ENCODE measurements around the gene MTHFD1.
A peak's percentile ranks its signal among the peaks of the same experiment; 100 is the strongest.

MTHFD1 gene

DNA sequence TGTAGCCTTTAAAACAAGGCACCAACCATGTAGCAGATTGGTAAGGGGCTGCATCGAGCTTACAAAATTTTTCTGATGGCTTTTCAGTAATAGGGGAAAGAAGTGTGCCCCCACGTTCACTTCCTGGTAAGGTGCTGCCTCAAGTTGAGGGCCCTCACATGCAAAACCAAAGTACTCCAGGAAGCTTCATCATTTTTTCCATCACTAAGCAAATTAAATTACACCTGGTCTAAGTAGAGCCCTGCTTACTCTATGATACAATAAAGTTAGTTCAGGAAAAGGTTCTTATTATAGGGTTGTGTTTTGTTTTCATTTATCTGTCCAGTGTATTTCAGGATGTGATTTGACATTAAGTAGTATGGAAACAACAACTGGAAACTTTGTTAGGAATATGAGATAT lies 62.1 kb downstream of the MTHFD1 start:
- no peak for DNase-seq

DNA sequence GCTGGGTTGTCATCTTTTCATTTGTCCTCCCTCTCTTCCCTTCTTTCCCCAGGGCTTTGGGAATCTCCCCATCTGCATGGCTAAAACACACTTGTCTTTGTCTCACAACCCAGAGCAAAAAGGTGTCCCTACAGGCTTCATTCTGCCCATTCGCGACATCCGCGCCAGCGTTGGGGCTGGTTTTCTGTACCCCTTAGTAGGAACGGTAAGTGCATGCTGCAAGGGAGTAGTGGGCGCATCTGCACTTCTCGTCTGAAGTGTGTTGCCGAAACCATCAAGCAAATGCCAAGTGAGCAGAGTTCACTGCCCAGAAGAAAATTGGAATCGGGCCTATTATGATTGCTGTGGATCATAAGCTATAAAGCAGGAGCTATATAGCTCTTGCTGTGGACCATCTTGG lies 66.5 kb downstream of the MTHFD1 start:
- DNase-seq, result no peak

DNA sequence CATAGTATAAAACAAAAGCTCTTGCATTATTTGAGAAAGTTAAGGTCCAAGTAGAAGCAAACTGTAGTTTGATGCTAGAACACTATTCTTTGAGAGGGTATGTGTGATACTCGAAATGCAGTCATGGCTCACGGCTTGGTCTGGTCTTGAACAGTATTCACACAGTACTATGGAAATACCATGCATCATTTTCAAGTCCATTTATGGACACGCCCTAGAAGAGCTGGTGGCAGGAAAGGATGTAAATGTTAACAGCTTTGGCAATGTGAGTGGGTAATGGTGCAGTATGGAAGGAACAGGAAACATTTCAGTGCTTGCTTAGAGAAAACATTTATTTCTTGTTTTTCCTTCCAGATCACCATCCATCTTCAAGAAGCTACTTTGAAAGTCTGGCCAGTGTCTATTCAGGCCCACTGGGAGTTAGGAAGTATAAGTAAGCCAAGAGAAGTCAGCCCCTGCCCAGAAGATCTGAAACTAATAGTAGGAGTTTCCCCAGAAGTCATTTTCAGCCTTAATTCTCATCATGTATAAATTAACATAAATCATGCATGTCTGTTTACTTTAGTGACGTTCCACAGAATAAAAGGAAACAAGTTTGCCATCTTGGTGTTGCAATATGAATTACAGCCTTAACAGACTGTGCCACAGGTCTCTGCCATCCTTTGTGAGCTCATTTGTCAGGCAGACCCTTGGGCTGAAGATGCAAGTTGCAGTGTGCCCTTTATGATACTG lies 71.4 kb downstream of the MTHFD1 start:
- DNase-seq, result no peak

DNA sequence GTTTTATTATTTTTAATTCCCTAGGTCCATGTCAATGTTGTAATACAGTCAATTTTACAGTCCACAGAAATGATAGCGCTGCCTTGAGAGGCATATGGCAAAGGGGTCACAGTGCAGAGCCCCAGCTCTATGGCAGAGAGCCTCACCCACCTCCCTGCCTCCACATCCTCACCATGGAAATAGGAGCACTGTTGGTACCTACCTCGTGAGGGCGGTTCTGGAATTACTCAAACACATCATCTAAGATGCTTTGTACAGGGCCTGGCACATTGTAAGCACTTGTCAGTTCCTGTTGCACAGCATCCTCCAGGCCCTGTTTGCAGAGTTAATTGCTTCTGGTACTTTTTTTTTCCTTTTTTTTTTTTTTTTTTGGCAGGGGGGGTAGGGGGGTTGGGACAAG lies 73.1 kb downstream of the MTHFD1 start:
- no peak for DNase-seq

DNA sequence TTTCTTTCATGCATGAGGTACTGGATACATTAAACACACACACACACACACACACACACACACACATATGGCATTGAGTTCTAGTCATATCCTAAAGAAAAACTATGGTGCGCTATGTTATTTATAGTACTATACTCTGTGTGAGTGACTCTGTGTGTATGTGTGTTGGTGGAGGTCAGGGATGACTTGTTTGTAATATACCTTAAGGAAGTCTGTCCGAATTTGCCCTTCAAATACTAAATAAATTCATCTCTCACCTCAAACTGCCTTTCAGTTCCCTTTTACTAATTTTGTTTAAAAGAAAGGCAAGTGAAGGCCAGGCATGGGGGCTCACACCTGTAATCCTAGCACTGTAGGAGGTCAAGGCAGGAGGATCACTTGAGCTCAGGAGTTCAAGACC lies 75.0 kb downstream of the MTHFD1 start:
- DNase-seq, result no peak

DNA sequence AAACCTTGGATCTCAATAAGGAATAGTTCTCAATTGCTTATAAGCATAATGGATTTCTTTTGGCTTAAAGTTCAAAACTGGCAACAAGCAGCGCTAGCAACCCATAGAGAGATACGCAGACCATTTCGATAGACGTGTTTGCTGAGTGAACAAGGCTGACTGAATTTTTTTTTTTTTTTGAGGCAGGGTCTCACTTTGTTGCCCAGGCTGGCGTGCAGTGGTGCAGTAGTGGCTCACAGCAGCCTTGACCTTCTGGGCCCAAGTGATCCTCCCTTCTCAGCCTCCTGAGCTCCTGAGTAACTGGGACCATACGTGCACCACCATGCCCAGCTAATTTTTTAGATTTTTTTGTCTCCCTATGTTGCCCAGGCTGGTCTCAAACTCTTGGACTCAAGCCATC lies 75.7 kb downstream of the MTHFD1 start:
- DNase-seq, result no peak

DNA sequence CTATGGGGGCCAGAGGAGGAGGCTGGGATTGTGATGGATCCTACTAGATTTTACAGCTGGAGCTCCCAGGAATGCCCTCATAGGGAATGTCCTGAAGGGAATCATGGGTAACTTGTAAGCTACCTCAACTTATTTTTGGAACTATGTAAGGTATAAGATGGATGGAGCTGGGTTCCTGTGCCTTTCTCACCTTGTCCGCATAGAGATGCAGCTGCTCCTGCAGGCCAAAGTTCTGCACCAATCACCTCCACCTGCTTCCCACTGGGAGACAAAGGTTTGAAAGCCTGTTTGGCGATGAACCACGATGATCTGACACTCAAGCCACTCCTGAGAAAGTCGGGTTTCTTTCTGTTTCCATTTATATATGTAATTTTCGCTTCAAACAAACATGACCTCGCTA lies 76.5 kb downstream of the MTHFD1 start:
- no peak for DNase-seq

DNA sequence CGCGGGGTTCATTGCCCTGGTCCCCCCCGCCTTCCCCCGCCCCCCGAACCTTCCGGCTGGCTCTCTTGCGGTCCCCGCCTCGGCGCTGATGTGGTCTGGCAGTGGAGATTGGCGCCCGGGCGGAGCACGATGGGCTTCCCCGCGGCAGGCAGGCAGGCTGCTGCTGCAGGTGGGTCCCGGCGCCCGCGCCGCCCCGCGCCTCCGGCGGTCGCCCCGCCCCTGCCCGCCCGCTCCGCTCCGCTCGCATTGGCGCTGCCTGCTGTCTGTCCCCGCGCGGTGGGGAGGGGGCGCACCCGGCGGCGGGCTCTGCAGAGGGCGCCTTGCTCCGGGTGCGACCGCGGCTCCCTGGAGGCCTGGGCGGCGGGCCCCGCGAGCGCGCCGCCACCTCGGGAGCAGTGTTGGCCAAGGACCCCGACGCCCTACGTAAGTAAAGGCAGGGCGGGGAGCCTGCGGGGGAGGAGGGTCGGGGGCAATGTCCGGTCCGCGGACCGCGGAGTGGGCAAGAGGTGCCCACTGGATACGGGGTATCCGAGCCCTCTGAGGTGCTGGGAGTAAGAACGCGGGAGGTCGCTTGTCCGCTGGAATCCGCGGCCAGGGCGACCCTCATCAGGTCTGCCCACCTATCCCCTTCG lies 77.2 kb downstream of the MTHFD1 start, which contains the start of gene AKAP5:
TSS of gene AKAP5 (plus strand) at position 309 of the 632 bp plus-strand sequence. CDS start 2,896 bp downstream, outside the sequence.
- peak; percentile 57 for DNase-seq

DNA sequence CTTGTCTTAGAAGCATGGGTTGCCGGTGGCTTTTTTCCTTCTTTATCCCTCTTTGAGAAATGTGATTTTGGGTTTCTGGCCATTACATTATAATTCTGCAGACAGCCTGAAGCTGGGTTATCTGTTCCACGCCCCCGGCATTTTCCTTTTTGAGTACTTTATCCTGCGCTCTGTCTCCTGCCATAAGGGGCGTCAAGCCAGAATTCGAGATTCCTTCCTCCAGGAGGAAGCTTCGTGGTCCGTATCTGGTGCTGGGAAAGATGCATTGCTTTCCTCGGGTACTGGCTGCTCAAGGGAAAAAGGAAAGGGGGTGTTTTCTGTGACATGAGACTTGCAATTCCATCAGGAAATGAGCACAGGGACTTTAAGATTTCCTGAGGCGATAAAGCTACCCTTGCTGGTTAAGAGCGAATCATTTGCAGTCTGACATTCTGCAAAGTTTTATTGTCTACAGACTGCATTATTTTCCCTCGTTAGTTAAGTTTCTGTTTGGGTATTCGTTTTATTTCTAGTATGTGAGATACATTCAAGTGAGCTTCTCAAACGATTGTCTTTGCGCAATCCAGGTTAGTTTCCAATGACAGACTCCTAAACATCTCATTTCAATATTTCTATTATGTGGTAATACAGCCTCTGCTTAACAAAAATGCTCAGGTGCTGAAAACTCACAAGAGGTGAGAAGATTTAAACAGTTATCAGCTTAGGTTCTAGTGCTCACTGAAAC lies 77.8 kb downstream of the MTHFD1 start:
- no peak for DNase-seq

DNA sequence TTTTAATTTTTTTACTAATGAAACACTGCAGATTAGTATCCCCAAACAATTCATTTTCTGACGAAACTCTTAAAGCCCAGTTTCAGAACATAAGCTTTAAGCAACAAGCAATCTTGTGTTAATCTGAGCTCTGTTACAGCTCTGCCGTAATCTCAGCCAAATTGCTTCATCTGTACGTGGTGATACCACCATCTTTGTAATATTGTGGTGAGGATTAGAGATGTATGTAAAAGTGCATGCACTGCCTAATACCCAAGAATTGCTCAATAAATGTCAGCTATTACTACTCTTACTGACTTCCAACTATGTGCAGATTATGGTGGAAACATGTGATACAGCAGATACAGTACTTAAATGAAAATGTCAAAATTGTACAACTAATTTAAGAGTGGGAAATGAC lies 78.9 kb downstream of the MTHFD1 start:
- no peak for DNase-seq

DNA sequence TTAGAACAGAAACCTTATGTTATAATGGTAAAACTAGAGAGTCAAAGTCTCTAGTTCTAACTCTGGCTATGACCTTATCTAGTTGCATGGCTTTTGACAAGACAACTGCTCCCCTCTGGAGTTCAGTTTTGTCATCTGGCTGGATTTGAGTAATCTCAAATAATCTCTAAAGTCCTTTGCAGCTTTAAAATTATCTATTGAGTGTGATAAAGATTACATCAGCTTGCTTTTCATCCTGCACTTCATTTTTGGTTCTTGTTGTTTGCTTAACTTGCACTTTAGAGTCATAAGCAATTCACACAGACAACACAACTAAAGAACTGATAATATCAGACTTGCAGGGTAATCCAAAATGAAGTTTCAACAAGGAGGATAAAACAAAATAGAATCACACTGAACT lies 79.4 kb downstream of the MTHFD1 start:
- no peak for DNase-seq

DNA sequence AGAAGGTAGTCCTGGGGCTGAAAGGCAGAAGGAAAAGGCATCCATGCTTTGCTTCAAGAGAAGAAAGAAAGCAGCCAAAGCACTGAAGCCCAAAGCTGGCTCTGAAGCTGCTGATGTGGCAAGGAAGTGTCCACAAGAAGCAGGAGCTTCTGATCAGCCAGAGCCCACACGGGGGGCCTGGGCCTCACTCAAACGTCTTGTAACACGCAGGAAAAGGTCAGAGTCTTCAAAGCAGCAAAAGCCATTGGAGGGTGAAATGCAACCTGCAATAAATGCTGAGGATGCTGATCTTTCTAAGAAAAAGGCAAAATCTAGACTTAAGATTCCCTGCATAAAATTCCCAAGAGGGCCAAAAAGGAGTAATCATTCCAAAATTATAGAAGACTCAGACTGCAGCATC lies 80.3 kb downstream of the MTHFD1 start:
- no peak for DNase-seq

DNA sequence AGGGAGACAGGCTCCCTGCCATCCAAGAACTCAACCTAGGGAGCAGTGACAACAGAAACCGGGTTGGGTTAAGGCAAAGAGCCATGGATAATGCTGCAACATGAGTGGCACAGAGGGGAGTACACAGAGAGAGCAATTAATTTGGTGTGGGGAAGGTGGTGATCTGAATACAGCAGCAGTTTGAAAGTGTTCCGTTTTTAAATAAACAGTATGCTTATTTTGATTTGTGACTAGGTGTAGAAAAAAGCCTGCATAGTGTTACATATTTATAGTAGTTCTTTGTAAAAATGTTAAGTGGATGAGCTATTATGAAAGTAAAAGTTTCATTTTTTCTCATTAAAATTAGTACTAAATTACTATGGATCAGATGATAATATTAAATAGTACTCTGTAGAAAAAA lies 85.9 kb downstream of the MTHFD1 start:
- no peak for DNase-seq

DNA sequence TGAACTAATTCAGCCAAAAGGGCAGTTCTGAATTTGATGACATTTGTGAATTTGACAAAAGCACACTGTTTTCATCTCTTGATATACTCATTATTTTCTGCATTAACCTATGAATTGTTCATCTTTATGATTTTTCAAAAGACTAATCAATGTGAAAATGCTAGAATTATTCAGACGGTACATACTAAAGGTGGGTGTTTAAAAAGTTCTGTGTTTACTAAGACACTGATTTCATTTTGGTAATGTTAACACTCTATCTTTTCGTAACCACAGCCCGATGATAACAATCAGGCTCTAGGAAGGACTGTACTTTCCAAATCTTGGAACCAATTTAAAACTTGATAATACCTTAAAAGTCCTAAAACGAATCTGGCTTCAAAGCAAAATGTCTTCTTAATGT lies 86.5 kb downstream of the MTHFD1 start:
- DNase-seq, result no peak

DNA sequence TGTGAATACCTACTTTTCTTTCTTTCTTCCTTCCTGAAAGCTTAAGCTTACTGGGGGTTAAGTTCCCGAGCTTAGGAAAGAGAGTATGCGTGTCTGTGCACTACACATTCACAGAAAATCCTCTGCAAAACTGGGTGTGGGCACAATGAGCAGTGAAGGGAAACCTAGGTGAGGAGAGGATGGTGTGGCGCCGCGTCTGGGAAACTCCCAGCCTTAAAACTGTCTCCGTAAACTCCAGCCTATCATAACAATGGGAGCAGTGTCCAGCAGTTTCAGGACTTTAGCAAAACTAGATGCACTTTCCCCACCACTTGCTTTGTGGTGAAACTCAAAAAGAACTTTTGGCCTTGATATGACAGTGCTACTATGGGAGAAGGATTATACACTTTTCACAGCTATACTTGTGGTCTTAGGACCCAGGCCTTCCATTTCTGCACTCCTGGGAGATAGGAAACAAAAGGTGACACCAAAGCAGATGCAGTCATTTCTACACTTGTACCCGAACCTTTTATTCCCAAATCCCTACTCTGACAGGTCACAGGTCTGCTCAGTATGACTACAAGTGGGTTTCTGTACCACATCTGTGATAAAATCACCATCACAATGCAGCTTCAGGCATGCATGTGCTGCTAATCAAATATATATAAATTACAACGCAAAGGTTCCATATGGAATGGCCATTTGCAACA lies 87.6 kb downstream of the MTHFD1 start:
- DNase-seq, result no peak

DNA sequence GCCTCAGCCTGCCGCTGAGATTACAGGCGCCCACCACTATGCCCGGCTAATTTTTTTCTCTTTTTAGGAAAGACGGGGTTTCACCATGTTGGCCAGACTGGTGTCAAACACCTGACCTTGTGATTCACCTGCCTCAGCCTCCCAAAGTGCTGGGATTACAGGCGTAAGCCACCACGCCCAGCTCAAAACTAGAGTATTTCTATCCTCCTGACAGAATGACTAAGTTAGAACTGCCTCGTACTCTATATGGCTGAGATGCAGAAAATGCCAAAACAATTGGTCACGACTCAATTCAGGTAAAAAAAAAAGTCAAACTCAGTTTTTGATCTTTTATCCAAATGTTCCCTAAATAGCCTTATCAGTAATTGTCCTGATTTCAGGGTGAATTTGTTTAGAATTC lies 88.3 kb downstream of the MTHFD1 start:
- DNase-seq, result no peak

DNA sequence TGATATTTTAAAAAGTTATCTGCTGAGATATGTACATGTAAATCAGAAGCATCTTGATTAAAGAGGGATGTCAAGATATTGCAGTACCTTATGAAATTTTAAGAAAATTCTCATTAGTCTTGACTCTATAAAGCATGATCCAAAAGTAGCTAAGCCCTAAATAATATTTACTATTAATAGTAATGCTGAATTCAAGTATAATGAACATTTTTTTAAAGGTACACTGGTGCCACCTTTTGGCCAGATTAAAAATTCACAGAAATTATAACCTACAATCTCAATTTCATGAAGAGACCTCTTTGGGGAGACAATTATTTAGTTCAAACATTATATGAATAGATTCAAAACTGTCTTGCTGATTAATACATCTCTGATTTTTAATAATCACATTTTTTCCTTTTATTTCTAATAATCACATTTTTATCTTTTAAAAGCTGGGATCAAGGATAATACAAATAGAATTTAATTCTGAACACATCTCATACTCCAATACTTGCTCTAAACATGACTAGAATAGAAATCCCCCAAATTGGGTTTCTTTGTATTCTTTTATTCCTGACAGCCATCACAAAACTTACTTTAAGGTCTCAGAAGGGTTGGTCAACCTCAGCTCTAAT lies 90.6 kb downstream of the MTHFD1 start:
- DNase-seq, result no peak

DNA sequence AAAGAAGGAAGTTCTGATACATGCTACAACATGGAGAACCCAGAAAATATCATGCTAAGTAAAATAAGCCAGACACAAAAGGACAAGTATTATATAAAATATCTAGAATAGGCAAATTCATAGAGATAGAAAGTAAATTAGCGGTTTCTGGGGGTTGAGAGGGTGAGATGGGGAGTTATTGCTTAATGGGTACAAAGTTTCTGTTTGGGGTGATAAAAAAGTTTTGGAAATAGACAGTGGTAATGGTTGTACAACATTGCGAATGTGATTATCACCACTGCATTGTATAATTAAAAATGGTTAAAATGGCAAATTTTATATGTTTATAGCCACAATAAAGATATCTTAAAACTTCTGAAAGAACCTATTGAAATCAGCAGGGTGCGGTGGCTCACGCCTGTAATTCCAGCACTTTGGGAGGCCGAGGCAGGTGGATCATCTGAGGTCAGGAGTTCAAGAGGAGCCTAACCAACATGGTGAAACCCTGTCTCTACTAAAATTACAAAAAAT lies 100.5 kb downstream of the MTHFD1 start:
- no peak for DNase-seq

DNA sequence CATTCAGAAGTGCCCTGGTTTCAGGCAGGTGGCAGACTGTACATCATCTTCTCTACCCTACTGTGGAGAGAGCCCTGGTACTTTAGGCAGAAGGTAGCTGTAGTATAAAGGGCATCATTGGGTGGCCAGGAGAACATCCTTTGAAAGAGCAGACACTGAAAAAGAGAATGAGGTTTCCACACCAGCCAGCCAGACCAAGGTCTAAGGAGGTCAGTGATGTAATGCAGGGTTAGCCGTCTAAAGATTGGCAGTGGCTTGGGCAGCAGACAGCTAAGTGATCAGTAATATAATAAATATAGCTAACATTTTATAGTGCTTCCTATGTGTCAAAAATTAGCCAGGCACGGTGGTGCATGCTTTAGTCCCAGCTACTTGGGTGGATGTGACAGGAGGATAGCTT lies 103.5 kb downstream of the MTHFD1 start:
- DNase-seq, result no peak

DNA sequence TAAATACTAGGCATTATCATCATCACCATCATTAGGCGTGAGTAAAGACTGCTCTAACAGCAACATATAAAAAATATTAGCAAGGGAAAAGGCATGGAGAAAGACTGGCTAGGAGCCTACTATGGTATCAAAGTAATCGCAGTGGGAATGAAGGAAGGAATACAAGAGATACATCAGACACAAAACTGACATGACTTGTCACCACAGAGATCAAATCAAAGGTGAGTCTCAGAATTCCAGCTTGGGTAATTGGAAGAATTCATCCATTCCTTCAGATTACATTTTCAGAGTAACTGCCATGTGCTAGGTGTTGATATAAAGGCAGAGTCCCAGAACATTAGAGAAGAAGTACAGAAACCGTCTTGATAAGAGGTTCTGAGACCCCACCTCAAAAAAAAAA lies 105.3 kb downstream of the MTHFD1 start:
- no peak for DNase-seq

DNA sequence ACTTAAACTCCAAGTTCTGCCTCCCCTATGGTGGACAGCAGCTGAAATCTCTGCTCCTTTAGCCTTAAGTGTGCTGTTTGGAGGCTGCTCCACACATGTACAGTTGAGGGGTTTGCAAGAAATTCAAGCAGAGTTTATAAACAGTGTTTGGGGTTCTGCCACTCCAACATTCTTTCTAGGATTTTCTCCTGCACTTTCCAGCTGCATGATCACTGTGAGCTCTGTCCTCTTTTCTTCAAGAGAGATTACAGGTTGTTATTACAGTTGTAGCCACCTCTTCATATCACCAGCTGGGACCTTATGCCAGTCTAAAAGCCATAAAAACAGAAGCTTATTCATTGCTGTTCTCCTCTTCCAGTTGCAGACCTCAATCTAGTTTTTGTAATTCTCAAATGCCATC lies 107.1 kb downstream of the MTHFD1 start:
- no peak for DNase-seq

DNA sequence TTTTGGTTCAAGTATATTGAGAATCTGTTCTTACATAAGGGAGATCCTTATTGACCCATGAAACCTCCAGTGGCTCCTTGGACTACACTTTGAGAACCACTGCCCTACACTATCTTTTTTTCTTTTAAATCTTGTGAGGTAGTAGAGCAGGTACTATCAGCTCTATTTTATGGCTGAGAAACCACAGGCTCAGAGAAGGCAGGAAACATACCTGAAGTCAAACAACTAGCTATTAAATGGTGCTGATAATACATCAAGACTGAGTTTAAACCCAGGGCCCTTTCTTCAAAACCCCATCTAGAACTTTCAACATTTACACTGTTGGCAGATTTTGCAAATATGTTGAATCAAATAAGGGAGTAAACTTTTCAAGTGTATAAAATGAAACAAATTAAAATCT lies 108.6 kb downstream of the MTHFD1 start:
- DNase-seq, result no peak

DNA sequence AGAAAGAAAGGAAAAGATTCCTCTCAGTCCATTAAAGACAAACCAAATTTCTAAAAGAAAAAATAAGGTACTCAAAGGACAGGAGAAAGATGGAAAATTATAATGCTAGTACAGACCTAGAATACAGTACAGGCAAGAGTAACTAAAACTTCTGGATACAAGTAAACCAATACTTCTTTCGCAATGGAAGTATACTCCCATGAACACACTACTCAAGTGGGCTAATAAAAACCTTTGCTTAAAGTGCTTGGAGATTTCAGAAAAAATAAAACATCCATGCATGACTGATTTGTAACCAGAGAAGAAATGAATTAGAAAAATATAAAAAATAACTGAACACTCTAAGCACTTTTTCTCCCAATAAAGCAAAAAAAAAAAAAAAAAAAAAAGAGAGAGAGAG lies 111.9 kb downstream of the MTHFD1 start:
- no peak for DNase-seq
